Middle frontal gyrus (tissue), 1 donor: ENCODE data around the gene DNAJB7.
"Not testable (repeated sequence)": the region's sequence is repeated elsewhere in the genome, so short reads cannot be mapped to it uniquely, and the experiment has no call there.

ENCODE experiments used
- DNase-seq: peaks from one replicate; pipeline ENCODE4 v3.0.0-alpha.2; 2015; ENCODE audit warnings: low spot score; ENCODE audit errors: extremely low spot score

Gene DNAJB7

GRCh38 chr22:40845816-40846215 lies 16.1 kb downstream of the DNAJB7 start:
- not testable (repeated sequence) for DNase-seq

- DNase-seq: no peak
Observed at GRCh38 chr22:40844951-40845350, 17.0 kb downstream of the DNAJB7 start.

- no peak for DNase-seq
Observed at GRCh38 chr22:40838486-40838885, 23.4 kb downstream of the DNAJB7 start.

GRCh38 chr22:40834619-40835018 lies 27.3 kb downstream of the DNAJB7 start:
- no peak for DNase-seq

- no peak for DNase-seq
Observed at GRCh38 chr22:40829131-40829530, 32.8 kb downstream of the DNAJB7 start.

GRCh38 chr22:40826984-40827741 lies 34.8 kb downstream of the DNAJB7 start:
- no peak for DNase-seq

- DNase-seq: not testable (repeated sequence)
Observed at GRCh38 chr22:40826292-40826691, 35.6 kb downstream of the DNAJB7 start.

GRCh38 chr22:40823426-40823825 lies 38.5 kb downstream of the DNAJB7 start:
- DNase-seq: no peak

- no peak for DNase-seq
Observed at GRCh38 chr22:40819599-40820140, 42.2 kb downstream of the DNAJB7 start.

GRCh38 chr22:40818747-40819598 lies 42.9 kb downstream of the DNAJB7 start, which contains the start of gene SLC25A17:
TSS of gene SLC25A17 (minus strand) at chr22:40819346. CDS start at chr22:40819248, 98 bp downstream.
- peak; percentile 66 for DNase-seq

GRCh38 chr22:40818192-40818746 lies 43.6 kb downstream of the DNAJB7 start:
- no peak for DNase-seq

GRCh38 chr22:40817737-40818136 lies 44.2 kb downstream of the DNAJB7 start:
- DNase-seq: no peak

GRCh38 chr22:40813912-40814315 lies 48.0 kb downstream of the DNAJB7 start:
- DNase-seq: no peak
